Common myeloid progenitor, CD34-positive (primary cell): ENCODE results near the gene AGO3.
A peak's percentile ranks its signal among the peaks of the same experiment; 100 is the strongest.
"Not testable (repeated sequence)": the region's sequence is repeated elsewhere in the genome, so short reads cannot be mapped to it uniquely, and the experiment has no call there.

Experiments used
- CTCF ChIA-PET: fragments of 350-600 bp; sonication (Branson Sonifier 250); formaldehyde crosslinking; loops from one replicate; lab custom pipeline; 2021; ENCODE audit warnings: antibody characterized with exemption; lab: Charles Lee
- POLR2A ChIA-PET: fragments of 350-600 bp; sonication (Branson Sonifier 250); formaldehyde crosslinking; loops from one replicate; lab custom pipeline; 2021; ENCODE audit warnings: antibody characterized with exemption; lab: Charles Lee
- DNase-seq, 3 donors: peaks; one replicate each; pipeline versions ENCODE4 v3.0.0 to v3.0.0-alpha.2; 2013
- H3K27ac ChIP-seq, 2 experiments: 1 replicate in 1 of 2; 2 replicates in 1 of 2; pipeline ENCODE4 v1.7.0; 2013; ENCODE audit warnings: inconsistent platforms in 2 of 2, low read length in 2 of 2, mild to moderate bottlenecking in 2 of 2, low read depth in 1 of 2, moderate library complexity in 1 of 2; ENCODE audit not compliant: severe bottlenecking in 2 of 2, insufficient read depth in 1 of 2, poor library complexity in 1 of 2
- H3K27me3 ChIP-seq, 5 experiments: replicated peaks in 2 of 5; 1 replicate in 3 of 5; 2 replicates in 2 of 5; pipeline versions ENCODE4 v1.6.1 to v1.7.0; 2013; ENCODE audit warnings: low read length in 4 of 5, mild to moderate bottlenecking in 2 of 5, moderate library complexity in 2 of 5, inconsistent platforms in 1 of 5; ENCODE audit not compliant: insufficient read depth in 5 of 5, control insufficient read depth in 4 of 5
- H3K36me3 ChIP-seq, 4 experiments: 1 replicate in 2 of 4; 2 replicates in 2 of 4; pipeline versions ENCODE4 v1.6.1 to v1.7.0; 2013; ENCODE audit warnings: low read length in 3 of 4, control low read depth in 1 of 4, mild to moderate bottlenecking in 1 of 4; ENCODE audit not compliant: control insufficient read depth in 4 of 4, insufficient read depth in 4 of 4
- H3K4me1 ChIP-seq, 4 experiments: 1 replicate in 3 of 4; 2 replicates in 1 of 4; pipeline versions ENCODE4 v1.6.1 to v1.7.1; 2013; ENCODE audit warnings: low read length in 3 of 4, mild to moderate bottlenecking in 3 of 4, control low read depth in 1 of 4, inconsistent platforms in 1 of 4, moderate library complexity in 1 of 4; ENCODE audit not compliant: control insufficient read depth in 4 of 4, insufficient read depth in 4 of 4; ENCODE audit errors: control extremely low read depth in 1 of 4
- H3K4me3 ChIP-seq, 7 experiments: 1 replicate in 4 of 7; 2 replicates in 3 of 7; pipeline versions ENCODE4 v1.5.1 to v1.7.0; 2013; ENCODE audit warnings: mild to moderate bottlenecking in 7 of 7, low read length in 6 of 7, moderate library complexity in 6 of 7, inconsistent platforms in 2 of 7, low read depth in 2 of 7, control low read depth in 1 of 7; ENCODE audit not compliant: insufficient read depth in 4 of 7, control insufficient read depth in 1 of 7; ENCODE audit errors: extremely low read depth in 1 of 7
- H3K9me3 ChIP-seq, 5 experiments: 1 replicate in 4 of 5; 2 replicates in 1 of 5; pipeline versions ENCODE4 v1.6.1 to v1.7.1; 2013; ENCODE audit warnings: low read length in 4 of 5, mild to moderate bottlenecking in 2 of 5, inconsistent platforms in 1 of 5, low read depth in 1 of 5, moderate library complexity in 1 of 5; ENCODE audit not compliant: control insufficient read depth in 4 of 5, insufficient read depth in 2 of 5; ENCODE audit errors: control extremely low read depth in 1 of 5
- WGBS: methylation state at CpG from one replicate; pipeline ENCODE4 v1.1.5; 2013; ENCODE audit not compliant: insufficient coverage; 5-methylcytosine and 5-hydroxymethylcytosine counted together

Gene AGO3

GRCh38 chr1:35947547-35947946 lies 16.6 kb downstream of the AGO3 start:
- CTCF ChIA-PET, result no interaction called here
- Histone ChIP-seq H3K36me3 (peaks cover 0 to 11% (median 8%) of the 10 kb centered on the region in 4 experiments), H3K4me1 (peaks cover 2 to 10% (median 7%) of the 10 kb centered on the region in 4 experiments), H3K27ac (no peak overlapping the region), H3K9me3 (no peaks in the 10 kb centered on the region), H3K27me3 (no peaks in the 10 kb centered on the region), H3K4me3 (peak overlapping the region in 1 of 7 experiments; percentile 5)
- POLR2A ChIA-PET, result interaction anchor here (1.4 kb wide), 1 partner anchor 17 kb away, joined by 3 read pairs; the partner anchor contains the start of gene AGO3
- WGBS, result 20% methylated on average over 2 of the region's 2 CpGs
- peak in 2 of 3 donors; percentile 17 to 26 for DNase-seq

DNA sequence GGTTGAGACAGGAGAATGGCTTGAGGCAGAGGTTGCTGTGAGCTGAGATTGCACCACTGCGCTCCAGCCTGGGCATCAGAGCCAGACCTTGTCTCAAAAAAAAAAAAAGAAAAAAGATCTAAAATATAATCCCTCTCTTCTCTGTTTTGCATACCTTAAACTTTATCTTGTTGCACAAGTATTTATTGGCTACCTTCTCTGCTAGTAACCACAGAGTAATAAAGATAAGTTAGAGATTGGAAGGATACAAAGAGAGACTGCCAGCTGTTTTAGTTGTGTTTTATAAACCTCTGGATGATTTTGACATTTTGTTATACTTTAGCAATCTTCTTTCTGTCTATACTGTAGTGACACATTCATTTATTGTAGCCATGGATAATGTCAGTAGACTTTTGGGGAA lies 27.7 kb downstream of the AGO3 start:
- Histone ChIP-seq H3K36me3 (peaks cover 0 to 9% (median 4%) of the 10 kb centered on the region in 4 experiments), H3K9me3 (no peaks in the 10 kb centered on the region), H3K27ac (no peak overlapping the region), H3K27me3 (no peaks in the 10 kb centered on the region), H3K4me1 (no peaks in the 10 kb centered on the region), H3K4me3 (no peak overlapping the region)
- DNase-seq, result no peak
- WGBS, result no CpG with 5 or more reads among the region's 1 CpG
- ChIA-PET CTCF (no interaction called here), POLR2A (no interaction called here)

DNA sequence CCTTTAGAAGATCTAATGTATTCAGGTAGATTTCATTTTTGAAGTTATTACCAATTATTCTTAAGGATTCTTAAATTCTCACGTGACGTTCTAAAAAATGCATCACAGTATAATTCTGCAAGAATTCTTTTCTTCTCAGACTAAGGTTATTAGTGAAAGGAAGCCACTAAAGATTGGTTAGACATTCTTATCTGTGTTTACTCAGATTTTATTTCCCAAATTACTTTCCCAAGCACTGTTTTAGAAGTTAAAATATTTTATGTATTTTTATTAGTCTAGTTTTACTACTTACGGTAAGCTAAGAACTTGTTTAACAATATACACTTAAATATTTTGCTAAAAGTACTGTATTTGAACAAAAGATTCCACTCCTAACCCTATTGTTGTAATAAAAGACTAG lies 28.4 kb downstream of the AGO3 start:
- Histone ChIP-seq H3K36me3 (peaks cover 0 to 11% (median 4%) of the 10 kb centered on the region in 4 experiments), H3K27ac (no peak overlapping the region), H3K4me1 (no peaks in the 10 kb centered on the region), H3K27me3 (no peaks in the 10 kb centered on the region), H3K4me3 (no peak overlapping the region), H3K9me3 (peaks cover 0 to 2% (median 0%) of the 10 kb centered on the region in 5 experiments)
- POLR2A ChIA-PET, result no interaction called here
- CTCF ChIA-PET, result no interaction called here
- no peak for DNase-seq
- WGBS, result no CpG with 5 or more reads among the region's 3 CpGs

DNA sequence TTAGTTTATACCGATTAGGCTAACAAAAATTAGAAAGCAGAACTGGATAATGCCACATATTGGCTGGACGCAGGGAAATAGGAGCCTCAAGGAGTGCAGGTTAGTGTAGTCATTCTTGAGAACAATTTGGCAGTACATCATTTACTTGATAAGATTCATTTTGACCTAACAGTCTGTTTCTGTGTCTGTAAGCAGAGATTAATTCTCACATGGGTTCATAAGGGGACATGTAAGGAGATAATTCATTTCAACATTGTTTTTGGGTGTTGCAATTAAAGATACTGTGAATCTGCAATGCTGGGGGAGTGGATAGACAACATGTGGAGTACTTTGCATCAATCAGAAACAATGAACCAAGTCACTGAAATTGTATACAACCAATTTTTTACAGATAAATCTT lies 32.0 kb downstream of the AGO3 start:
- no peaks in the 10 kb centered on the region for H3K4me1 ChIP-seq
- H3K27ac ChIP-seq, result no peak overlapping the region
- DNase-seq, result peak in 1 of 3 donors; percentile 40
- POLR2A ChIA-PET, result no interaction called here
- H3K27me3 ChIP-seq, result no peaks in the 10 kb centered on the region
- H3K9me3 ChIP-seq, result peaks cover 0 to 2% (median 0%) of the 10 kb centered on the region in 5 experiments
- peaks cover 0 to 6% (median 1%) of the 10 kb centered on the region in 4 experiments for H3K36me3 ChIP-seq
- 88% methylated on average over 1 of the region's 2 CpGs for WGBS
- H3K4me3 ChIP-seq, result no peak overlapping the region
- CTCF ChIA-PET, result interaction anchor here (1.0 kb wide), 1 partner anchor 14 kb away, joined by 4 read pairs; no protein-coding TSS in a partner anchor

DNA sequence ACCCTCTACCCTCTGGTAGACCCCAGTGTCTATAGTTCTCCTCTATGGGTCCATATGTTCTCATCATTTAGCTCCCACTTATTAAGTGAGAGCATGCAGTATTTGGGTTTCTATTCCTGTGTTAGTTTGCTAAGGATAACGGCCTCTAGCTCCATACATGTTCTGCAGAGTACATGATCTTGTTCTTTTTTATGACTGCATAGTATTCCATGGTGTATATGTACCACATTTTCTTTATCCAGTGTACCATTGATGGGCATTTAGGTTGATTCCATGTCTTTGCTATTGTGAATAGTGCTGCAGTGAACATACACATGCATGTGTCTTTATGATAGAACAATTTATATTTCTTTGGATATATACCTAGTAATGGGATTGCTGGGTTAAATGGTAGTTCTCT lies 33.4 kb downstream of the AGO3 start:
- peaks cover 0 to 14% (median 5%) of the 10 kb centered on the region in 4 experiments for H3K36me3 ChIP-seq
- H3K27me3 ChIP-seq, POLR2A ChIA-PET, H3K9me3 ChIP-seq, CTCF ChIA-PET, H3K4me1 ChIP-seq, H3K27ac ChIP-seq, DNase-seq, H3K4me3 ChIP-seq: not testable (repeated sequence)
- WGBS, result no CpG with 5 or more reads among the region's 1 CpG

- H3K36me3 ChIP-seq, result peaks cover 7 to 26% (median 17%) of the 10 kb centered on the region in 4 experiments
- peaks cover 0 to 2% (median 0%) of the 10 kb centered on the region in 5 experiments for H3K9me3 ChIP-seq
- WGBS, result no CpG with 5 or more reads among the region's 1 CpG
- CTCF ChIA-PET, result no interaction called here
- H3K27ac ChIP-seq, result no peak overlapping the region
- H3K4me3 ChIP-seq, result no peak overlapping the region
- no peaks in the 10 kb centered on the region for H3K4me1 ChIP-seq
- POLR2A ChIA-PET, result no interaction called here
- no peak for DNase-seq
- H3K27me3 ChIP-seq, result no peaks in the 10 kb centered on the region
These were observed 37.5 kb downstream of the AGO3 start for GRCh38 chr1:35968396-35968795.

GRCh38 chr1:35971601-35972000 lies 40.7 kb downstream of the AGO3 start:
- Histone ChIP-seq H3K36me3 (peaks cover 14 to 32% (median 27%) of the 10 kb centered on the region in 4 experiments), H3K4me1 (no peaks in the 10 kb centered on the region), H3K27me3 (no peaks in the 10 kb centered on the region), H3K9me3 (peaks cover 0 to 3% (median 0%) of the 10 kb centered on the region in 5 experiments), H3K4me3 (no peak overlapping the region), H3K27ac (no peak overlapping the region)
- ChIA-PET CTCF (no interaction called here), POLR2A (no interaction called here)
- DNase-seq, result no peak
- WGBS, result no CpG with 5 or more reads among the region's 2 CpGs
